DOHH2 (cell line): Measurements from ENCODE around the gene TMEM132A.

Experiments used
- H3F3A ChIP-seq: fragments of 200-600 bp; sonication (generic), shearing (Covaris generic); 2 replicates; pipeline ENCODE4 v1.6.0; 2016; ENCODE audit warnings: antibody characterized with exemption, mild to moderate bottlenecking; ENCODE audit not compliant: control insufficient read depth, insufficient read depth
- H3K27ac ChIP-seq: fragments of 200-600 bp; sonication (generic); 2 replicates; pipeline ENCODE4 v1.5.1; 2014; ENCODE audit warnings: low read depth, mild to moderate bottlenecking, low read length, moderate library complexity
- H3K27me3 ChIP-seq: fragments of 200-600 bp; sonication (generic); 2 replicates; pipeline ENCODE4 v1.6.1; 2014; ENCODE audit warnings: mild to moderate bottlenecking, low read length, mixed read lengths; ENCODE audit not compliant: control insufficient read depth
- H3K36me3 ChIP-seq: fragments of 200-600 bp; sonication (generic); 2 replicates; pipeline ENCODE4 v1.6.1; 2014; ENCODE audit warnings: mild to moderate bottlenecking, low read length, moderate library complexity, mixed read lengths; ENCODE audit not compliant: control insufficient read depth
- H3K4me1 ChIP-seq: fragments of 200-600 bp; sonication (generic); 2 replicates; pipeline ENCODE4 v1.6.1; 2014; ENCODE audit warnings: mild to moderate bottlenecking, low read length, mixed read lengths; ENCODE audit not compliant: control insufficient read depth
- H3K4me2 ChIP-seq: fragments of 200-600 bp; sonication (generic); 2 replicates; pipeline ENCODE4 v1.6.0; 2014; ENCODE audit warnings: mild to moderate bottlenecking, low read length, moderate library complexity
- H3K4me3 ChIP-seq: fragments of 200-600 bp; sonication (generic); 2 replicates; pipeline ENCODE4 v1.5.1; 2014; ENCODE audit warnings: mild to moderate bottlenecking, low read length, mixed read lengths
- H3K79me2 ChIP-seq: fragments of 200-600 bp; sonication (generic); 2 replicates; pipeline ENCODE4 v1.6.1; 2014; ENCODE audit warnings: mild to moderate bottlenecking, low read length, mixed read lengths; ENCODE audit not compliant: control insufficient read depth
- H3K9me2 ChIP-seq: fragments of 200-600 bp; sonication (generic); replicated peaks from 2 replicates; pipeline ENCODE4 v1.6.1; 2014; ENCODE audit warnings: mild to moderate bottlenecking, low read length, mixed read lengths; ENCODE audit not compliant: control insufficient read depth
- H3K9me3 ChIP-seq: fragments of 200-600 bp; sonication (generic); 2 replicates; pipeline ENCODE4 v1.6.1; 2014; ENCODE audit warnings: antibody characterized with exemption, low read length, mixed read lengths; ENCODE audit not compliant: control insufficient read depth, insufficient read depth
- H4K20me1 ChIP-seq: fragments of 200-600 bp; sonication (generic); 2 replicates; pipeline ENCODE4 v1.6.0; 2014; ENCODE audit warnings: low read depth, mild to moderate bottlenecking, antibody characterized with exemption, low read length, moderate library complexity; ENCODE audit not compliant: control insufficient read depth, insufficient read depth
- CTCF ChIP-seq: fragments of 200-600 bp; sonication (generic); IDR thresholded peaks from one replicate; pipeline ENCODE4 v1.5.1; 2014; ENCODE audit warnings: antibody characterized with exemption, mild to moderate bottlenecking, low read depth, low read length; ENCODE audit not compliant: poor library complexity, severe bottlenecking
- EZH2phosphoT487 ChIP-seq: fragments of 200-600 bp; sonication (generic); IDR thresholded peaks from 2 replicates; pipeline ENCODE4 v1.6.1; 2017; ENCODE audit warnings: borderline replicate concordance, mild to moderate bottlenecking, antibody characterized with exemption, low read length, moderate library complexity, mixed read lengths

TMEM132A gene

GRCh38 chr11:60897496-60897895 lies 26.8 kb upstream of the TMEM132A start:
- Histone ChIP-seq H3K27me3 (no peaks in the 10 kb centered on the region), H4K20me1 (no peaks in the 10 kb centered on the region), H3K36me3 (peaks cover 100% of the 10 kb centered on the region), H3F3A (peaks cover 18% of the 10 kb centered on the region), H3K4me1 (no peaks in the 10 kb centered on the region), H3K4me2 (no peak overlapping the region), H3K4me3 (no peak overlapping the region), H3K27ac (no peak overlapping the region), H3K79me2 (peaks cover 22% of the 10 kb centered on the region), H3K9me3 (no peaks in the 10 kb centered on the region), H3K9me2 (no peaks in the 10 kb centered on the region)
- TF ChIP-seq CTCF (no peak), EZH2phosphoT487 (no peak)

GRCh38 chr11:60899046-60899936 lies 25.0 kb upstream of the TMEM132A start:
- Histone ChIP-seq H3K4me1 (peaks cover 6% of the 10 kb centered on the region), H3K9me2 (no peaks in the 10 kb centered on the region), H3K4me2 (no peak overlapping the region), H3K4me3 (no peak overlapping the region), H3K36me3 (peaks cover 100% of the 10 kb centered on the region), H3K27ac (no peak overlapping the region), H3F3A (peaks cover 18% of the 10 kb centered on the region), H3K79me2 (peaks cover 35% of the 10 kb centered on the region), H4K20me1 (peaks cover 1% of the 10 kb centered on the region; the same call in 1 of the 2 replicates), H3K9me3 (no peaks in the 10 kb centered on the region), H3K27me3 (no peaks in the 10 kb centered on the region)
- no peak for TF ChIP-seq EZH2phosphoT487
- peak; percentile 98 for TF ChIP-seq CTCF

- Histone ChIP-seq H3K79me2 (peaks cover 41% of the 10 kb centered on the region), H3F3A (peaks cover 18% of the 10 kb centered on the region), H4K20me1 (peaks cover 7% of the 10 kb centered on the region), H3K4me1 (peaks cover 13% of the 10 kb centered on the region), H3K4me3 (no peak overlapping the region), H3K9me3 (no peaks in the 10 kb centered on the region), H3K27me3 (no peaks in the 10 kb centered on the region), H3K36me3 (peaks cover 100% of the 10 kb centered on the region), H3K27ac (no peak overlapping the region), H3K9me2 (no peaks in the 10 kb centered on the region), H3K4me2 (no peak overlapping the region)
- TF ChIP-seq EZH2phosphoT487, result no peak
- no peak for TF ChIP-seq CTCF
Observed at GRCh38 chr11:60899977-60900376, 24.3 kb upstream of the TMEM132A start.
